Epithelial cell of proximal tubule (primary cell): ENCODE measurements around the gene CACNA1H. TPM values are rescaled to one million over a fixed set of nuclear protein-coding genes. Genes with fewer than 3 reads are reported as not detected.
"Not testable (repeated sequence)": the region's sequence is repeated elsewhere in the genome, so short reads cannot be mapped to it uniquely, and the experiment has no call there.

Experiments used
- DNase-seq: peaks from one replicate; pipeline ENCODE4 v3.0.0-alpha.2; 2011; ENCODE audit warnings: low read depth
- H3K4me3 ChIP-seq: 2 replicates; pipeline ENCODE4 v1.5.1; 2011; ENCODE audit warnings: low read depth, mild to moderate bottlenecking, low read length
- total RNA-seq: library from RNA; depleted of rRNA; stranded (reverse); fragments of >200 nt; gene quantifications from 2 replicates; pipeline ENCODE4 v1.2.3, GENCODE V29; 2015
- TF ChIP-seq, protein P1 (sequence below): conservative IDR thresholded peaks from 2 replicates; pipeline ENCODE4 v1.5.1; 2012; ENCODE audit warnings: low read depth, mild to moderate bottlenecking, low read length

The CACNA1H gene
- total RNA-seq, 1 donor from 2014 or later, result 0.29 TPM

DNA sequence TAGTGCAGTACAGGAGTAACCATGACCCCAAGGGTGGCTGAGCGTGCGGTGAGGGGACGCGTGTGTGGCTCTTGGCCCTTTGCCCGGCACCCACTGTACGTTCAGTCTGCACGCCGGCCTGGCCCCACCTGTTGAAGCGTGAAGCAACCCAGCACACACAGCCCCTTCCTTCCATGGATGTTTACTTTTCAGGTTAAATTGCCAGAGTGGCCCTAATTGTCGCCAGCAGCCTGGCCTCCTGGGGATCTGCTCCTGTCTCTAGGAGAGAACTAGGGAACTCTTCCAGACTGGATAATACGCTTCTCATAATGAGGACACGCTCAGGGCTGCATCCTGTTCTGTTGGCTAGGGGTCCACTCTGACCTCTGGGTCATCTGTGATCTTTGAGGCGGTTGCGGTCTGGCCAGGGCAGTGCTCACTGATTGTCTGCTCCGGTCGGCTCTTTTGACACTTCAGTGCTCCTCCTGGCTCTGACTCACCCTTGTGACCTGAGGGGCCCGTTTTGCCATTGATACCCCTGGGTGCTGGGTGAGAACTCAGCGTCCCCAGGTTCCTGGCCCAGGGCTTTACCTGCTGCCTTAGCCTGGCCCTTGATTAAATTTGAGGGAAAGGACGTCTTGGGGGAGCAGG is 44.4 kb downstream of the CACNA1H start:
- H3K4me3 ChIP-seq, result no peak overlapping the region
- no peak for DNase-seq
- TF ChIP-seq, protein P1, sequence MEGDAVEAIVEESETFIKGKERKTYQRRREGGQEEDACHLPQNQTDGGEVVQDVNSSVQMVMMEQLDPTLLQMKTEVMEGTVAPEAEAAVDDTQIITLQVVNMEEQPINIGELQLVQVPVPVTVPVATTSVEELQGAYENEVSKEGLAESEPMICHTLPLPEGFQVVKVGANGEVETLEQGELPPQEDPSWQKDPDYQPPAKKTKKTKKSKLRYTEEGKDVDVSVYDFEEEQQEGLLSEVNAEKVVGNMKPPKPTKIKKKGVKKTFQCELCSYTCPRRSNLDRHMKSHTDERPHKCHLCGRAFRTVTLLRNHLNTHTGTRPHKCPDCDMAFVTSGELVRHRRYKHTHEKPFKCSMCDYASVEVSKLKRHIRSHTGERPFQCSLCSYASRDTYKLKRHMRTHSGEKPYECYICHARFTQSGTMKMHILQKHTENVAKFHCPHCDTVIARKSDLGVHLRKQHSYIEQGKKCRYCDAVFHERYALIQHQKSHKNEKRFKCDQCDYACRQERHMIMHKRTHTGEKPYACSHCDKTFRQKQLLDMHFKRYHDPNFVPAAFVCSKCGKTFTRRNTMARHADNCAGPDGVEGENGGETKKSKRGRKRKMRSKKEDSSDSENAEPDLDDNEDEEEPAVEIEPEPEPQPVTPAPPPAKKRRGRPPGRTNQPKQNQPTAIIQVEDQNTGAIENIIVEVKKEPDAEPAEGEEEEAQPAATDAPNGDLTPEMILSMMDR, result no peak

DNA sequence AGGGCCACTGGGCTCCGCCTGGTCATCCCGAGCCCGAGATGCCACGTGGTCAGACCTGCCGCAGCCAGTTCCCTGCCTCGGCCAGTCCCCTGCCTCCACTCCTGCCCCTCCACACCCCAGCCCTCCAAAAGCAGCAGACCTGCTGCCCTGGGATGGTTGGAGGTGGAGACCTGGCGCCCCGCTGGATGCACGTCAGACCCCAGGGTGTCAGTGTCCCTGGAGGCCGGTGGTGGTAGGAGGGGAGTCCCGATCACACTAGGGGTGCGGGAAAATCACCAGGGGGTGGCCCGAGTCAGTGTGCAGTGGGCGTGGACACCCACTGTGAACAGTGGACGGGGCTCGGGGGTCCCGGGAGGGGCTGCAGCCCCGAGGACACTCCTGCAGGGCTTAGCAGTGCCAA is 45.3 kb downstream of the CACNA1H start:
- no peak overlapping the region for H3K4me3 ChIP-seq
- no peak for DNase-seq
- TF ChIP-seq, protein P1, result no peak

DNA sequence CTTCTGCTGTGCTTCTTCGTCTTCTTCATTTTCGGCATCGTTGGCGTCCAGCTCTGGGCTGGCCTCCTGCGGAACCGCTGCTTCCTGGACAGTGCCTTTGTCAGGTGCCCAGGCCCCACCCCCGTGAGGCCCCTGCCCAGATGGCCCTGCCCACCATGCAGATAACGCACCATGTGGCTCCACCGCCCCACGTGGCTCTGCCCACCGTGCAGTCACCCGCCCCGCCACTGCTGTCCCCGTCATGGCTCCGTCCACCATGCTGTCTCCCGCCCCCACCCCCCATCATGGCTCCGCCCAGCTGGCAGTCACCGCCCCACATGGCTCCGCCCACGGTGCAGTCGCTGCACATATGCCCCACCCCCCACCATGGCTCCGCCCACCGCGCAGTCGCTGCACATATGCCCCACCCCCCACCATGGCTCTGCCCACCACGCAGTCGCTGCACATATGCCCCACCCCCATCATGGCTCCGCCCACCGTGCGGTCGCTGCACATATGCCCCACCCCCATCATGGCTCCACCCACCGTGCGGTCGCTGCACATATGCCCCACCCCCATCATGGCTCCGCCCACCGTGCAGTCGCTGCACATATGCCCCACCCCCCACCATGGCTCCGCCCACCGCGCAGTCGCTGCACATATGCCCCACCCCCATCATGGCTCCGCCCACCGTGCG is 45.9 kb downstream of the CACNA1H start:
- H3K4me3 ChIP-seq, DNase-seq: not testable (repeated sequence)

DNA sequence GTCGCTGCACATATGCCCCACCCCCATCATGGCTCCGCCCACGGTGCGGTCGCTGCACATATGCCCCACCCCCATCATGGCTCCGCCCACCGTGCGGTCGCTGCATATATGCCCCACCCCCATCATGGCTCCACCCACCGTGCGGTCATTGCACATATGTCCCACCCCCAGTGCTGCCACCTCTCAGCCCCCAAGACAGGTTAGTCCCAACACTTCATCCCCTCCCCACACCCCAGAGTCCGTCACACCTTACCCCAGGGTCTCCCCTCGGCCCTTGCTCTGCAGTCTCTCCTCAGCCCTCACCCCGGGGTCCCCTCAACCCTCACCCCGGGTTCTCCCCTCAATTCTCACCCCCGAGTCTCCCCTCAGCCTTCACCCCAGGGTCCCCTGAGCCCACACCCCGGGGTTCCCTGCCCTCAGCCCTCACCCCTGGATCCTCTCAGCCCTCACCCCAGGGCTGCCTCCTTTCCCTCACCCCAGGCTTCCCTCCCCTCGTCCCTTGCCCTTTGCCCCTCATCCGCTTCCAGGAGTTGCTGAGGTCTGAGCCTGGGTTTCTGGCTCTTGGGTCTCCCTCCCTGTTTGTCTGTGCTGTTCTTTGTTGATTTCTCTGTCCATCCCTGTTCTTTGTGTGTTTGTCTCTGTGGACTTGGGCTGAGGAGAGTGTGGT is 46.6 kb downstream of the CACNA1H start:
- TF ChIP-seq, protein P1, result no peak

DNA sequence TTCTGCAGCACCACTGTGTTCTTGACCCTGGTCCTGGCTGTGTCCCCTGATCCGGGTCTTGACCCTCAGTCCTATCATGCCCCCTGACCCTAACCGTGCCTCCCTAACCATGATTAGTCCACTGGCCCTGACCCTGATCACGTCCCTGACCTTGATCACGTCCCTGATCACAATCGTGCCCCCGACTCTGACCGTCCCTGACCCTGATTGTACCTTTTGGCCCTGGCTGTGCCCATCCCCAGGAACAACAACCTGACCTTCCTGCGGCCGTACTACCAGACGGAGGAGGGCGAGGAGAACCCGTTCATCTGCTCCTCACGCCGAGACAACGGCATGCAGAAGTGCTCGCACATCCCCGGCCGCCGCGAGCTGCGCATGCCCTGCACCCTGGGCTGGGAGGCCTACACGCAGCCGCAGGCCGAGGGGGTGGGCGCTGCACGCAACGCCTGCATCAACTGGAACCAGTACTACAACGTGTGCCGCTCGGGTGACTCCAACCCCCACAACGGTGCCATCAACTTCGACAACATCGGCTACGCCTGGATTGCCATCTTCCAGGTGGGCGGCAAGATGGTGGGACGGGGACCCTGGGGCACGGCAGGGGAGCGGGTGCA is 47.2 kb downstream of the CACNA1H start:
- DNase-seq, result no peak
- H3K4me3 ChIP-seq, result no peak overlapping the region
- TF ChIP-seq, protein P1, result no peak

More for the DNA sequence above, 46.6 kb downstream of the CACNA1H start:
- H3K4me3 ChIP-seq, result no peak overlapping the region
- DNase-seq, result no peak

DNA sequence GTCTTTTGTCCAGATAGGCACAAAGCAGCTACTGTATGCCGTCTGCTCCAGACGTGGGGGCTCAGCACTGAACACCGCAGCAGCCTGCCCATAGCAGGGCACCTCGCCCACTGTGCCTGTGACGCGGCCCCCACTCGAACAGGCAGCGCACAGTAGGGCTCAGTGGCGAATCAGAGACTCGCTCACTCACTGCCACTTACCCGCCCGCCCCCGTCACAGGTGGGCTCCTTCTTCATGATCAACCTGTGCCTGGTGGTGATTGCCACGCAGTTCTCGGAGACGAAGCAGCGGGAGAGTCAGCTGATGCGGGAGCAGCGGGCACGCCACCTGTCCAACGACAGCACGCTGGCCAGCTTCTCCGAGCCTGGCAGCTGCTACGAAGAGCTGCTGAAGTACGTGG is 48.5 kb downstream of the CACNA1H start:
- DNase-seq, result no peak
- H3K4me3 ChIP-seq, result no peak overlapping the region
- TF ChIP-seq, protein P1, result no peak

DNA sequence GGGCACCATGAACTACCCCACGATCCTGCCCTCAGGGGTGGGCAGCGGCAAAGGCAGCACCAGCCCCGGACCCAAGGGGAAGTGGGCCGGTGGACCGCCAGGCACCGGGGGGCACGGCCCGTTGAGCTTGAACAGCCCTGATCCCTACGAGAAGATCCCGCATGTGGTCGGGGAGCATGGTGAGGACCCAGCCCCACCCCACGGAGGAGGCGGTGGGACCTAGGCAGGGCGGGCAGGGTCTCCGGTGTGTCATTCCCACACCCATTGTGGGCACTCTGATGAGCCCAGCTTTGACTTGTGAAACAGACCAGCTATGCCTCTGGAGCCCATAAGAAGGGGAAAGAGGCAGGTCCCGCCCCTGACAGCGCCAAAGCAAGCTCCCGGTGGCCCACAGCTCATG is 49.4 kb downstream of the CACNA1H start:
- no peak for DNase-seq
- TF ChIP-seq, protein P1, result no peak
- no peak overlapping the region for H3K4me3 ChIP-seq
